Testis (tissue), 3 donors: ENCODE results near the gene SCN4A. TPM values are rescaled to one million over a fixed set of nuclear protein-coding genes. Genes with fewer than 3 reads are reported as not detected.
"Not testable (repeated sequence)": the region's sequence is repeated elsewhere in the genome, so short reads cannot be mapped to it uniquely, and the experiment has no call there.

ENCODE experiments used
- DNase-seq: peaks from one replicate; pipeline ENCODE4 v3.0.0-alpha.2; 2019
- H3K27ac ChIP-seq, 2 donors: fragments of 200-600 bp; sonication (generic); one replicate each; pipeline ENCODE4 v1.5.1; 2019
- H3K27me3 ChIP-seq: fragments of 200-600 bp; sonication (generic); one replicate; pipeline ENCODE4 v1.5.1; 2019
- H3K36me3 ChIP-seq: fragments of 200-600 bp; sonication (generic); one replicate; pipeline ENCODE4 v1.5.1; 2017; ENCODE audit warnings: low read depth; ENCODE audit errors: missing control alignments
- H3K4me1 ChIP-seq: fragments of 200-600 bp; sonication (generic); one replicate; pipeline ENCODE4 v1.5.1; 2019
- H3K4me3 ChIP-seq, 2 donors: fragments of 200-600 bp; sonication (generic); one replicate each; pipeline ENCODE4 v1.5.1; 2017 to 2019
- H3K9me3 ChIP-seq: fragments of 200-600 bp; sonication (generic); one replicate; pipeline ENCODE4 v1.5.1; 2017
- CTCF ChIP-seq, 3 experiments: fragments of 450-650 bp in 2 of 3; fragments of 200-600 bp in 1 of 3; sonication (generic) in 1 of 3; IDR thresholded peaks; one replicate each; pipeline ENCODE4 v1.5.1; 2016 to 2019; ENCODE audit warnings: antibody characterized with exemption in 3 of 3, mild to moderate bottlenecking in 2 of 3, moderate library complexity in 1 of 3
- POLR2A ChIP-seq: fragments of 450-650 bp; IDR thresholded peaks from one replicate; pipeline ENCODE4 v1.6.1; 2017; ENCODE audit warnings: antibody characterized with exemption, mild to moderate bottlenecking, moderate library complexity
- WGBS, 2 donors: methylation state at CpG; one replicate each; pipeline ENCODE4 v1.1.5; 2018; 5-methylcytosine and 5-hydroxymethylcytosine counted together
- intact Hi-C: fragments of 100-400 bp; cut with DNase I; formaldehyde crosslinking; loops from one replicate; pipeline ENCODE4 v1.15.1; 2023; ENCODE audit warnings: low total_unique reads
- polyA plus RNA-seq: library from polyadenylated mRNA; stranded (reverse); fragments of 350-450 nt; fragmentation: Illumina TruSeq; extraction: RNeasy Lipid Tissue Mini Kit (QIAGEN cat#74804); gene quantifications from one replicate; pipeline ENCODE4 v1.2.3, GENCODE V29; 2014; ENCODE audit warnings: low read depth, low replicate concordance; ENCODE audit not compliant: insufficient read depth
- total RNA-seq, 2 donors: library from RNA; depleted of rRNA; stranded (reverse); fragments of >200 nt; gene quantifications; one replicate each; pipeline ENCODE4 v1.2.3, GENCODE V29; 2016

SCN4A gene
- total and polyA plus RNA-seq, 3 donors from 2014 or later: 2.0 to 2.8 (median 2.3) TPM

- H3K27me3 ChIP-seq: no peaks in the 10 kb centered on the region
- peak; percentile 79 for DNase-seq
- no peak overlapping the region for H3K4me3 ChIP-seq
- H3K36me3 ChIP-seq: no peaks in the 10 kb centered on the region
- intact Hi-C loops: loop anchor here (10.0 kb wide), 1 partner anchor 113 kb away; the partner anchor contains the start of gene ICAM2
- WGBS, 2 donors: 45 to 50% methylated on average over 4 to 7 of the region's 8 CpGs
- no peak for TF ChIP-seq POLR2A
- TF ChIP-seq CTCF (IDR thresholded peaks at IDR 0.05): peak; percentile 19 to 90 (median 59)
- H3K27ac ChIP-seq: no peak overlapping the region
- H3K9me3 ChIP-seq: no peaks in the 10 kb centered on the region
- no peaks in the 10 kb centered on the region for H3K4me1 ChIP-seq
Measured at GRCh38 chr17:63911657-63912100, 61.0 kb downstream of the SCN4A start.

GRCh38 chr17:63911041-63911635, 61.6 kb downstream of the SCN4A start, which contains the start of gene CSHL1:
CSHL1 (minus strand) TSS chr17:63911258; CDS start chr17:63911196, 62 bp downstream.
- no peak for DNase-seq
- intact Hi-C loops: loop anchor here (10.0 kb wide), 1 partner anchor 114 kb away; the partner anchor contains the start of gene ICAM2
- 51 to 68% methylated on average over 7 to 15 of the region's 15 CpGs for WGBS, 2 donors
- Histone ChIP-seq H3K4me1 (no peaks in the 10 kb centered on the region), H3K4me3 (no peak within 1 kb of the TSS), H3K27ac (no peak within 1 kb of the TSS), H3K27me3 (no peaks in the 10 kb centered on the region), H3K9me3 (no peaks in the 10 kb centered on the region), H3K36me3 (no peaks in the 10 kb centered on the region)
- no peak for TF ChIP-seq CTCF (IDR thresholded peaks at IDR 0.05)
- no peak for TF ChIP-seq POLR2A

- Histone ChIP-seq H3K27me3 (no peaks in the 10 kb centered on the region), H3K9me3 (no peaks in the 10 kb centered on the region), H3K4me3 (no peak overlapping the region), H3K27ac (no peak overlapping the region), H3K36me3 (no peaks in the 10 kb centered on the region), H3K4me1 (no peaks in the 10 kb centered on the region)
- DNase-seq: no peak
- WGBS, 2 donors: 90 to 100% methylated on average over 1 to 12 of the region's 14 CpGs
- intact Hi-C loops: loop anchor here (10.0 kb wide), 1 partner anchor 115 kb away; the partner anchor contains the start of gene ICAM2
- TF ChIP-seq POLR2A (no peak), CTCF (IDR thresholded peaks at IDR 0.05) (no peak)
Measured at GRCh38 chr17:63910096-63910495, 62.6 kb downstream of the SCN4A start.

GRCh38 chr17:63909586-63909985, 63.1 kb downstream of the SCN4A start:
- H3K4me1 ChIP-seq, H3K27me3 ChIP-seq, H3K27ac ChIP-seq, intact Hi-C loops, H3K4me3 ChIP-seq, H3K36me3 ChIP-seq, DNase-seq, H3K9me3 ChIP-seq: not testable (repeated sequence)
- 90 to 93% methylated on average over 10 of the region's 10 CpGs for WGBS, 2 donors

- H3K27me3 ChIP-seq, DNase-seq, H3K27ac ChIP-seq, intact Hi-C loops, H3K4me3 ChIP-seq, H3K36me3 ChIP-seq, H3K9me3 ChIP-seq, H3K4me1 ChIP-seq: not testable (repeated sequence)
- 77% methylated on average over 12 of the region's 12 CpGs for WGBS, 2 donors
Measured at GRCh38 chr17:63907161-63907778, 65.4 kb downstream of the SCN4A start.

- H3K9me3 ChIP-seq, H3K4me1 ChIP-seq, H3K4me3 ChIP-seq, H3K27me3 ChIP-seq, H3K27ac ChIP-seq, H3K36me3 ChIP-seq, intact Hi-C loops, DNase-seq: not testable (repeated sequence)
- 95 to 96% methylated on average over 8 of the region's 8 CpGs for WGBS, 2 donors
Measured at GRCh38 chr17:63904796-63905195, 67.9 kb downstream of the SCN4A start.
